ENCODE measurements around the gene SLC49A3. TPM values are rescaled to one million over a fixed set of nuclear protein-coding genes. Genes with fewer than 3 reads are reported as not detected.
"Not testable (repeated sequence)": the region's sequence is repeated elsewhere in the genome, so short reads cannot be mapped to it uniquely, and the experiment has no call there.

Gene SLC49A3
- total and polyA plus RNA-seq, 9 donors, result 0.43 to 5.2 (median 2.1) TPM

DNA sequence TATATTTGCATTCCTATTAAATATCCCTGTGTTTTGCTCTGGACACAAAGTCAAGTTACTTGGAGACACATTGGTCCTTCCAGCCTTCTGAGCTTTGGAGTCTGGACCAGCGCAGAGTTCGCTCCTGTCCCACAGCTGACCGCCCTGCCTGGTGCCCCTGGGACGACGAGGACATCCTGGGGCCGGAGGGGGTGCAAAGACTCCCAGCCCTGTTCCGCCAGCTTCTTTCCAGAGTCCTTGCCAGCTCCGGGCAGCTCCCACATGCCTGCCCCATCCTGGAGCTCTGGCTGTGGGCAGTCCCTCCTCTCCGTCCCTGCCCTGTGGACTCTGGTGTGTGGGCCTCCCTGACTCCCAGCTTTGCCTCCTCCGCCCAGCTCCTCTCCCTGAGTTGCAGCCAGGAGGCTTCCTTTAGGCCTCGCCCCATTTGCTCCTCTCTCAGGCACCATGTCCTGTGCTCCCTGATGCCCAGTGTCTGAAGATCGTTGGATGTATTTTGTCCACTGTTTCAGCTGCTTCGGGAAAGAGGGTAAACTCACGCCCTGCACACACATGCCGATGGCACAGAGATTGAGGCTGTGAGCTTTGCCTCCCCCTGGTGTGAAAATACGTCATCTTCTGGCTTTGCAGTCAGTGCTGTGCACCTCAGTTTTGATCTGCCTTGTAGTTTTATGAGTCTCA is 11.8 kb upstream of the SLC49A3 start:
- H3K4me1 ChIP-seq (ENCODE audit: insufficient read depth), result no peaks in the 10 kb centered on the region
- no peak overlapping the region for H3K4me3 ChIP-seq
- TF ChIP-seq EP300 (IDR thresholded peaks at IDR 0.05), result no peak
- TF ChIP-seq, protein P1, sequence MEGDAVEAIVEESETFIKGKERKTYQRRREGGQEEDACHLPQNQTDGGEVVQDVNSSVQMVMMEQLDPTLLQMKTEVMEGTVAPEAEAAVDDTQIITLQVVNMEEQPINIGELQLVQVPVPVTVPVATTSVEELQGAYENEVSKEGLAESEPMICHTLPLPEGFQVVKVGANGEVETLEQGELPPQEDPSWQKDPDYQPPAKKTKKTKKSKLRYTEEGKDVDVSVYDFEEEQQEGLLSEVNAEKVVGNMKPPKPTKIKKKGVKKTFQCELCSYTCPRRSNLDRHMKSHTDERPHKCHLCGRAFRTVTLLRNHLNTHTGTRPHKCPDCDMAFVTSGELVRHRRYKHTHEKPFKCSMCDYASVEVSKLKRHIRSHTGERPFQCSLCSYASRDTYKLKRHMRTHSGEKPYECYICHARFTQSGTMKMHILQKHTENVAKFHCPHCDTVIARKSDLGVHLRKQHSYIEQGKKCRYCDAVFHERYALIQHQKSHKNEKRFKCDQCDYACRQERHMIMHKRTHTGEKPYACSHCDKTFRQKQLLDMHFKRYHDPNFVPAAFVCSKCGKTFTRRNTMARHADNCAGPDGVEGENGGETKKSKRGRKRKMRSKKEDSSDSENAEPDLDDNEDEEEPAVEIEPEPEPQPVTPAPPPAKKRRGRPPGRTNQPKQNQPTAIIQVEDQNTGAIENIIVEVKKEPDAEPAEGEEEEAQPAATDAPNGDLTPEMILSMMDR (IDR thresholded peaks at IDR 0.05), result no peak
- TF ChIP-seq POLR2A (IDR thresholded peaks at IDR 0.05), result no peak
- DNase-seq, result no peak
- no peaks in the 10 kb centered on the region for H3K36me3 ChIP-seq
- intact Hi-C loops (cut with DNase I), result no loop called here
- 29 to 47% (median 37%) methylated on average over 16 of the region's 16 CpGs for WGBS, 3 donors
- no peaks in the 10 kb centered on the region for H3K27me3 ChIP-seq
- no peaks in the 10 kb centered on the region for H3K9me3 ChIP-seq
- no peak overlapping the region for H3K27ac ChIP-seq

DNA sequence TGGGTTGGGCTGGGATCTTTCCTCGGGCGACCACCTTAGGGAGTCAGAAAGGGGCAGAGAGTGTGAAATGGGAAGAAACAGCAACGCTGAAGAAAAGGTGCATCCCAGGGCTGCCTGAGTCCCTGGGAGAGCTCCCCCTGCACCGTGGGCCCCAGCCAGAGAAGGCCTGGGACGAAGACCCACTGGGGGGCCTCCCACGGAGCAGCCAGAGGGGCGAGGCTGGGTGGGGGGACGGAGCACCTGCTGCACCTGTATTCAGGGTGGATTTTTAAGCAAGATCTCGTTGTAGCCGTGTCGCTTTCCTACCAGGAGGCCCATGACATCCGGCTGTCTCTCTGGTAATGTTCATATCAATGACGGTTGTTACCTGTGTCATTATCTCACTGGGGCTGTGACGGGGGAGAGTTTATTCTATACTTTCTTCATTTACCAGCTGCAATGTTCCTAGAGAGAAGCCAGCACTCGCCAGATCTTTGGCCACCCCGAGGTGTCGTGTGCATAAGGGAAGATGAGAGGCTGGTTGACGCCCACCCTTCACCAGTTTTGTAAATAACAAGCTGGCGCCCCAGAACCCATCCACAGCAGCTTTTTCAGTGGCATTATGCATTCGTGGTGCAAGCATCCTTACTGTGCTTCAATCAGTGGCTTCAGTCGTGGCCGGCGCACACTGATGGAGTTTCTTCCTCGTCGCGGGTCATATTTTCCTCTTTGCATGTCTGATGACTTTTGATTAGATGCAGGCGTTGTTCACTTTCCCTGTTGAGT is 11.0 kb upstream of the SLC49A3 start:
- Histone ChIP-seq H3K4me3 (no peak overlapping the region), H3K27ac (no peak overlapping the region), H3K4me1 (ENCODE audit: insufficient read depth) (no peaks in the 10 kb centered on the region), H3K27me3 (no peaks in the 10 kb centered on the region), H3K9me3 (no peaks in the 10 kb centered on the region), H3K36me3 (no peaks in the 10 kb centered on the region)
- TF ChIP-seq POLR2A (IDR thresholded peaks at IDR 0.05) (no peak), EP300 (IDR thresholded peaks at IDR 0.05) (no peak)
- TF ChIP-seq, protein P1 (IDR thresholded peaks at IDR 0.05), result no peak
- WGBS, 3 donors, result 67 to 77% (median 73%) methylated on average over 27 of the region's 27 CpGs
- intact Hi-C loops (cut with DNase I), result no loop called here
- DNase-seq, result no peak

DNA sequence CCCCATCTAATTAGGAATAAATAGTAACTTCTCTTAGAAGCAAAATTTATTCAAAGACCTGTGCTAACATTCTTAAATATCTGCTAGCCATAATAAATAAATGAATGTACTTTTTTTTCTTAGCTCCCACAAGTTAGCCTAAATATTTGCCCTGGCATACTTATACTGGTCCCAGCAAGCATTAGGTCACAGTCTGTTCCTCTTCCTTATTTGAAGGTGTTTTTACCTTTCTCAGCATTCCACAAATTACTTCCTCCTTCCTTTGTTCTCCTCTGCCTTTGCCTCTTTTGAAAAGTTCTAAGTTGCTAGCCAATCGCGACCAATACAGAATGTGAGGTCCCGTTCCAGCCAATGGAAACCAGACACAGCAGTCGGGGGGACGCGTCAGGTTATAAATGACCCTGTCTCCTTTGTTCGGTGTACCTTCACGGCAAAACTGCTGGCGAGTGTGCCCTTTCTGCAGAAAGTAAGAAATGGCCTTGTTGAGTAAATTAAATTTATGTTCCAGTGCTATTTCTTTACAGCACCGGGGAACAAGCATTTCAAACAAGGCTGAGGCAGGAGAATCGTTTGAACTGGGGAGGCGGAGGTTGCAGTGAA is 5.5 kb upstream of the SLC49A3 start:
- H3K27ac ChIP-seq; H3K36me3 ChIP-seq; H3K9me3 ChIP-seq; H3K27me3 ChIP-seq; H3K4me3 ChIP-seq; DNase-seq; H3K4me1 ChIP-seq (ENCODE audit: insufficient read depth); intact Hi-C loops (cut with DNase I): not testable (repeated sequence)
- 84 to 85% (median 85%) methylated on average over 12 of the region's 12 CpGs for WGBS, 3 donors

DNA sequence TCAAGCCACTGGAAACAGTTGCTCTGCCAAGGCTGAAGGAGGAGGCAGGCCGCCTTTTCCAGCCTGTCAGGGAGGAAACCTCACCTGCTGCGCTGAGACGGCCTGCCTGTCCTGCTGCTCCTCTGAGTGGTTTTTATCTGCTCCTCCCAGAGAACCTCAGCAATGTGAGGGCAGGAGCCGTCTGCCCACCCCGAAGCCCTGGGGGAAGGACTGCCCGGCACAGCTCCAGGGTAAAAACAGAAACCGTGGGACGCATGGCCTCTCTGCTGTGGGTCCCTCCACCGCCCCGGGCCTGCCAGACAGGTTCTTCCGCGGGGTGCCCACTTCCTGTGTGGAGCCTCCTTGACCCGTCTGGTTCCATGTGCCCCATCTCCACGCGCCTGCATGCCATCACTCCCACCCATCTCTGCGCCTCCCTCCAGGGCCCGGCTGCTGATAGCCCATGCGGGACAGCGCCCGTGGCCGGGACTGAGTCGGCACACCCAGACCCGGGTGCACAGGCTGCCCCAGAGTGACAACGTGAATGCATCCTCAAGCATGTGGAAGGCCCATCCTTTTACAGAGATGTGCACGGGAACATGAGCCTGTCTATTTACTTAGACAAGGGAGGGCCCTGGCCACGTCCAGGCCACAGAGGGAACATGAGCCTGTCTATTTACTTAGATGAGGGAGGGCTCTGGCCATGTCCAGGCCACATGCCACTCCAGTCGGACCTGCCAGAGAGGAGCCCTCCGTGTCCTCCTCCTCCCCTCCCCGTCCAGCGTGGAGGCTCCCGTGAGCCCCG is 4.0 kb upstream of the SLC49A3 start:
- intact Hi-C loops (cut with DNase I), result no loop called here
- Histone ChIP-seq H3K27me3 (no peaks in the 10 kb centered on the region), H3K27ac (no peak overlapping the region)

More for the DNA sequence above, 4.0 kb upstream of the SLC49A3 start:
- Histone ChIP-seq H3K36me3 (no peaks in the 10 kb centered on the region), H3K9me3 (no peaks in the 10 kb centered on the region), H3K4me3 (no peak overlapping the region), H3K4me1 (ENCODE audit: insufficient read depth) (no peaks in the 10 kb centered on the region)
- no peak for DNase-seq
- TF ChIP-seq, protein P1 (IDR thresholded peaks at IDR 0.05), result no peak
- TF ChIP-seq EP300 (IDR thresholded peaks at IDR 0.05), result no peak
- no peak for TF ChIP-seq POLR2A (IDR thresholded peaks at IDR 0.05)
- WGBS, 3 donors, result 61 to 74% (median 63%) methylated on average over 31 to 32 of the region's 32 CpGs
